OCI-LY1 (cell line): ENCODE measurements around the gene HOXC10.

Experiments
- H2AFZ ChIP-seq: fragments of 200-600 bp; sonication (generic), shearing (Covaris generic); 2 replicates; pipeline ENCODE4 v1.6.0; 2014; ENCODE audit warnings: antibody characterized with exemption, mild to moderate bottlenecking, low read length
- H3F3A ChIP-seq: fragments of 200-600 bp; sonication (generic), shearing (Covaris generic); 2 replicates; pipeline ENCODE4 v1.6.0; 2014; ENCODE audit warnings: mild to moderate bottlenecking, antibody characterized with exemption, low read length, moderate library complexity; ENCODE audit not compliant: insufficient read depth
- H3K27ac ChIP-seq: fragments of 200-600 bp; sonication (generic); 2 replicates; pipeline ENCODE4 v1.5.1; 2014; ENCODE audit warnings: low read length, mixed run types, mild to moderate bottlenecking, low read depth; ENCODE audit not compliant: poor library complexity, severe bottlenecking
- H3K27me3 ChIP-seq: fragments of 200-600 bp; sonication (generic); 2 replicates; pipeline ENCODE4 v1.6.0; 2014; ENCODE audit warnings: antibody characterized with exemption, mild to moderate bottlenecking, low read length, moderate library complexity; ENCODE audit not compliant: insufficient read depth
- H3K36me3 ChIP-seq: fragments of 200-600 bp; sonication (generic); 2 replicates; pipeline ENCODE4 v1.6.1; 2014; ENCODE audit warnings: mild to moderate bottlenecking, antibody characterized with exemption, low read length, moderate library complexity, mixed read lengths; ENCODE audit not compliant: insufficient read depth
- H3K4me1 ChIP-seq: fragments of 200-600 bp; sonication (generic); 2 replicates; pipeline ENCODE4 v1.5.1; 2014; ENCODE audit warnings: mild to moderate bottlenecking, low read length, moderate library complexity; ENCODE audit not compliant: insufficient read depth, severe bottlenecking
- H3K4me2 ChIP-seq: fragments of 200-600 bp; sonication (generic), shearing (Covaris generic); 2 replicates; pipeline ENCODE4 v1.6.1; 2014; ENCODE audit warnings: low read length
- H3K4me3 ChIP-seq: fragments of 200-600 bp; sonication (generic); 2 replicates; pipeline ENCODE4 v1.5.1; 2014; ENCODE audit warnings: low read length, low read depth, mild to moderate bottlenecking, mixed read lengths; ENCODE audit not compliant: poor library complexity, severe bottlenecking
- H3K79me2 ChIP-seq: fragments of 200-600 bp; shearing (Covaris generic); 2 replicates; pipeline ENCODE4 v1.6.1; 2016; ENCODE audit warnings: mixed run types, low read length, mixed read lengths; ENCODE audit not compliant: insufficient read depth
- H3K9ac ChIP-seq: fragments of 200-600 bp; sonication (generic), shearing (Covaris generic); 2 replicates; pipeline ENCODE4 v1.6.1; 2014; ENCODE audit warnings: mild to moderate bottlenecking, low read length, mixed read lengths
- H3K9me2 ChIP-seq: fragments of 200-600 bp; sonication (generic), shearing (Covaris generic); 2 replicates; pipeline ENCODE4 v1.6.1; 2014; ENCODE audit warnings: low read depth, mild to moderate bottlenecking, low read length, mixed read lengths
- H3K9me3 ChIP-seq: fragments of 200-600 bp; shearing (Covaris generic); 2 replicates; pipeline ENCODE4 v1.6.1; 2014; ENCODE audit warnings: low read length, mixed read lengths
- H4K20me1 ChIP-seq: fragments of 200-600 bp; sonication (generic), shearing (Covaris generic); 2 replicates; pipeline ENCODE4 v1.6.0; 2016; ENCODE audit warnings: mild to moderate bottlenecking, low read length; ENCODE audit not compliant: insufficient read depth
- EZH2 ChIP-seq: fragments of 200-600 bp; sonication (generic), shearing (Covaris generic); IDR thresholded peaks from 2 replicates; pipeline ENCODE4 v1.8.0; 2017; ENCODE audit warnings: borderline replicate concordance, mixed run types, mild to moderate bottlenecking, antibody characterized with exemption, low read length, moderate library complexity, mixed read lengths
- TF ChIP-seq, protein P1 (sequence below): fragments of 200-600 bp; sonication (generic), shearing (Covaris generic); IDR thresholded peaks from 2 replicates; pipeline ENCODE4 v1.5.1; 2017; ENCODE audit warnings: mild to moderate bottlenecking, antibody characterized with exemption, low read length, moderate library complexity, mixed read lengths

Gene HOXC10

DNA sequence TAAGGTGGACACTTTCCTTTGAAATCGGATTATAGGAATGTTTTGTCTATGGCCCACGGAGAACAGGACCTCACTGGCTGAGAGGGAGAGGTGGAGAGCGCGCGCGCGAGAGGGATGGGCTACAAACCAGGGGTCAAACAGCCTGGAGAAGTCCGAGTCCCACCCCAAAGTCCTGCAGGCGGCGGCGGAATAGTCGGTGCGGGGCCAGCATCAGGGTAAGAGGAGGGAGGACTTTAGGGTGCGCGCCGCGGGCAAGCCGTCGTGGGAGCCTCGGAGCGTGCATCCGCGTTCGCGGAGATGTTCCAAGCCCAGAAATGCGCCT lies 20.5 kb downstream of the HOXC10 start:
- H3K4me2 ChIP-seq = no peak overlapping the region
- peaks cover 6% of the 10 kb centered on the region for H3K4me1 ChIP-seq
- no peak overlapping the region for H3K27ac ChIP-seq
- no peaks in the 10 kb centered on the region for H3K9me3 ChIP-seq
- H2AFZ ChIP-seq = no peak overlapping the region
- H3K4me3 ChIP-seq = no peak overlapping the region
- H3K9ac ChIP-seq = no peak overlapping the region
- 0 out of 2 replicates have a peak, but pooled peaks cover 6% of the 10 kb centered on the region for H3K27me3 ChIP-seq
- H4K20me1 ChIP-seq = no peaks in the 10 kb centered on the region
- H3F3A ChIP-seq = no peaks in the 10 kb centered on the region
- H3K9me2 ChIP-seq = no peaks in the 10 kb centered on the region
- TF ChIP-seq, protein P1, sequence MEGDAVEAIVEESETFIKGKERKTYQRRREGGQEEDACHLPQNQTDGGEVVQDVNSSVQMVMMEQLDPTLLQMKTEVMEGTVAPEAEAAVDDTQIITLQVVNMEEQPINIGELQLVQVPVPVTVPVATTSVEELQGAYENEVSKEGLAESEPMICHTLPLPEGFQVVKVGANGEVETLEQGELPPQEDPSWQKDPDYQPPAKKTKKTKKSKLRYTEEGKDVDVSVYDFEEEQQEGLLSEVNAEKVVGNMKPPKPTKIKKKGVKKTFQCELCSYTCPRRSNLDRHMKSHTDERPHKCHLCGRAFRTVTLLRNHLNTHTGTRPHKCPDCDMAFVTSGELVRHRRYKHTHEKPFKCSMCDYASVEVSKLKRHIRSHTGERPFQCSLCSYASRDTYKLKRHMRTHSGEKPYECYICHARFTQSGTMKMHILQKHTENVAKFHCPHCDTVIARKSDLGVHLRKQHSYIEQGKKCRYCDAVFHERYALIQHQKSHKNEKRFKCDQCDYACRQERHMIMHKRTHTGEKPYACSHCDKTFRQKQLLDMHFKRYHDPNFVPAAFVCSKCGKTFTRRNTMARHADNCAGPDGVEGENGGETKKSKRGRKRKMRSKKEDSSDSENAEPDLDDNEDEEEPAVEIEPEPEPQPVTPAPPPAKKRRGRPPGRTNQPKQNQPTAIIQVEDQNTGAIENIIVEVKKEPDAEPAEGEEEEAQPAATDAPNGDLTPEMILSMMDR = no peak
- TF ChIP-seq EZH2 = no peak
- H3K79me2 ChIP-seq = no peaks in the 10 kb centered on the region
- H3K36me3 ChIP-seq = no peaks in the 10 kb centered on the region

- Histone ChIP-seq H3K9me2 (no peaks in the 10 kb centered on the region), H3F3A (no peaks in the 10 kb centered on the region), H4K20me1 (no peaks in the 10 kb centered on the region), H3K4me1 (peaks cover 6% of the 10 kb centered on the region), H3K4me3 (peak overlapping the region; percentile 2), H3K27ac (no peak overlapping the region), H3K9ac (peak overlapping the region; percentile 34; the same call in 1 of the 2 replicates), H3K36me3 (no peaks in the 10 kb centered on the region), H3K9me3 (no peaks in the 10 kb centered on the region), H3K27me3 (0 out of 2 replicates have a peak, but pooled peaks cover 6% of the 10 kb centered on the region), H3K79me2 (no peaks in the 10 kb centered on the region), H3K4me2 (peak overlapping the region; percentile 50; the same call in 1 of the 2 replicates), H2AFZ (no peak overlapping the region)
- TF ChIP-seq, protein P1 = peak; percentile 91
- TF ChIP-seq EZH2 = no peak
These were observed 21.1 kb downstream of the HOXC10 start for GRCh38 chr12:54005853-54006558.

DNA sequence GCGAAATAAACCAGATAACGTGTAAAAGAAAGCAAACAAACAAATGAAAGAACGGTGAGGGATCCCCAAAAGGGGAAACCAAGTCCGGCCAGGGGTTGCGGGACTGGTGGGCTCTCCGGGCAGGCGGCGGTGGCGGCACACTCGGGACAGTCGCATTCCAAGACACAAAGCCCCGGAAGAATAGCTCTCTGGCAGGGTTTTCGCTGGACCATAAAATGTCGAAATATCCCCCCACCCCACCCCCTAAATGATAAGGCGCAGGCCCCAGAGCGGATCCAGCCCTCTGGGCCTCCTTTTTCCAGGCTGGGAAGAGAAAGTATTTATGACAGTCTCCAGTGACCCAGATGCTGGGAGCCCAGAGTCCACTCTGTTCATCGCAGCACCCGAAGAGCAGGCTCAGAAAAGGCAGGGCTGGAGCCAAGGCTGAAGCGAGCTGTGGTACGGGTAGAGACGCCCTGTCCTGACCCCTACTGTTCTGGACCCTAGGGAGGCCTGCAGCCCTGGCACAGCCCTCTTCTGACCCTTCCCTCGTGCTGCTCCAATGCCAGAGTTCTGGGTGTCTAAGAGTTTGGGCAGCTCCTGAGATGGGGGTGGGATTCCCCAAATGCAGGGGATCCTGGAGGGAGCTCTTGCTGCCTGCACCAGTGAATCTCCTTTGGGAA lies 21.7 kb downstream of the HOXC10 start:
- no peak overlapping the region for H3K4me3 ChIP-seq
- no peaks in the 10 kb centered on the region for H3K79me2 ChIP-seq
- no peaks in the 10 kb centered on the region for H3K9me3 ChIP-seq
- no peaks in the 10 kb centered on the region for H4K20me1 ChIP-seq
- H3K4me2 ChIP-seq = peak overlapping the region; percentile 50; the same call in 1 of the 2 replicates
- no peaks in the 10 kb centered on the region for H3K9me2 ChIP-seq
- H3K9ac ChIP-seq = no peak overlapping the region; the same call in 1 of the 2 replicates
- no peaks in the 10 kb centered on the region for H3F3A ChIP-seq
- H2AFZ ChIP-seq = no peak overlapping the region
- H3K4me1 ChIP-seq = peaks cover 6% of the 10 kb centered on the region
- TF ChIP-seq, protein P1 = no peak
- 0 out of 2 replicates have a peak, but pooled peaks cover 6% of the 10 kb centered on the region for H3K27me3 ChIP-seq
- no peaks in the 10 kb centered on the region for H3K36me3 ChIP-seq
- H3K27ac ChIP-seq = no peak overlapping the region
